BJ (cell line): ENCODE results near the gene COMMD9. TPM values are rescaled to one million over a fixed set of nuclear protein-coding genes. Genes with fewer than 3 reads are reported as not detected.

ENCODE experiments used
- CTCF ChIA-PET: fragments of 350-600 bp; formaldehyde crosslinking; extraction: SDS; loops from one replicate; lab custom pipeline; 2021; ENCODE audit warnings: antibody characterized with exemption, inconsistent platforms; lab: Yijun Ruan, JAX
- POLR2A ChIA-PET: fragments of 300-600 bp; sonication (Branson Sonifier 250); formaldehyde crosslinking; extraction: SDS; loops from one replicate; lab custom pipeline; 2021; ENCODE audit warnings: antibody characterized with exemption; lab: Charles Lee
- DNase-seq: peaks from one replicate; pipeline ENCODE4 v3.0.0-alpha.2; 2011; ENCODE audit warnings: low read depth
- H3K27me3 ChIP-seq: 2 replicates; pipeline ENCODE4 v1.6.0; 2011; ENCODE audit warnings: low read length; ENCODE audit not compliant: control insufficient read depth, insufficient read depth
- H3K36me3 ChIP-seq: 2 replicates; pipeline ENCODE4 v1.5.1; 2011; ENCODE audit warnings: low read length; ENCODE audit not compliant: control insufficient read depth, insufficient read depth
- H3K4me3 ChIP-seq: 2 replicates; pipeline ENCODE4 v1.5.1; 2011; ENCODE audit warnings: low read depth, mild to moderate bottlenecking, control low read depth, low read length
- polyA plus RNA-seq: library from polyadenylated mRNA; depleted of rRNA; stranded (reverse); fragments of >200 nt; gene quantifications from 2 replicates; pipeline ENCODE4 v1.2.3, GENCODE V29; 2011
- TF ChIP-seq, protein P1 (sequence below): IDR thresholded peaks from 2 replicates; pipeline ENCODE4 v1.5.1; 2011; ENCODE audit warnings: low read depth, mild to moderate bottlenecking, control low read depth, inconsistent platforms, low read length, moderate library complexity; ENCODE audit not compliant: insufficient read depth

The COMMD9 gene
- polyA plus RNA-seq, 1 experiment = 89.9 TPM

DNA sequence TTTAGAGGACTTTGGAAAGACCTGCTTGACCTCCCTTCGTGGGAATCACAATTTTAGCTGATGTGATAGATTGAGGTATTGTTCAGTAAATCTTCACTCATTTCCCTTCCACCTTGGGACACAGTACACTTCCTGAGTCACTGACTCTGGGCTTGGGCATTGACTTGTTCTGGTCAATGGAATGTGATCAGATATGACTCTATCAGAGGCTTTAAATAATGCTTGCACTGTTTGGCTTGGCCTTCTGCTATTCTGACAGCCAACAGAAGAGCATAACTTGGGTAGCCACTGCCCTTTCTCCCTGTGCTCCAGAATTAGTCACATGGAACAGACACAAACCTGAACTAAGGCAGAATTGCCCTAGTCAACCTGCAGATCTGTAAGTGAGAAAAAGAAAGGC, 19.4 kb upstream of the COMMD9 start:
- no peak for DNase-seq
- CTCF ChIA-PET = no interaction called here
- TF ChIP-seq, protein P1, sequence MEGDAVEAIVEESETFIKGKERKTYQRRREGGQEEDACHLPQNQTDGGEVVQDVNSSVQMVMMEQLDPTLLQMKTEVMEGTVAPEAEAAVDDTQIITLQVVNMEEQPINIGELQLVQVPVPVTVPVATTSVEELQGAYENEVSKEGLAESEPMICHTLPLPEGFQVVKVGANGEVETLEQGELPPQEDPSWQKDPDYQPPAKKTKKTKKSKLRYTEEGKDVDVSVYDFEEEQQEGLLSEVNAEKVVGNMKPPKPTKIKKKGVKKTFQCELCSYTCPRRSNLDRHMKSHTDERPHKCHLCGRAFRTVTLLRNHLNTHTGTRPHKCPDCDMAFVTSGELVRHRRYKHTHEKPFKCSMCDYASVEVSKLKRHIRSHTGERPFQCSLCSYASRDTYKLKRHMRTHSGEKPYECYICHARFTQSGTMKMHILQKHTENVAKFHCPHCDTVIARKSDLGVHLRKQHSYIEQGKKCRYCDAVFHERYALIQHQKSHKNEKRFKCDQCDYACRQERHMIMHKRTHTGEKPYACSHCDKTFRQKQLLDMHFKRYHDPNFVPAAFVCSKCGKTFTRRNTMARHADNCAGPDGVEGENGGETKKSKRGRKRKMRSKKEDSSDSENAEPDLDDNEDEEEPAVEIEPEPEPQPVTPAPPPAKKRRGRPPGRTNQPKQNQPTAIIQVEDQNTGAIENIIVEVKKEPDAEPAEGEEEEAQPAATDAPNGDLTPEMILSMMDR = no peak

DNA sequence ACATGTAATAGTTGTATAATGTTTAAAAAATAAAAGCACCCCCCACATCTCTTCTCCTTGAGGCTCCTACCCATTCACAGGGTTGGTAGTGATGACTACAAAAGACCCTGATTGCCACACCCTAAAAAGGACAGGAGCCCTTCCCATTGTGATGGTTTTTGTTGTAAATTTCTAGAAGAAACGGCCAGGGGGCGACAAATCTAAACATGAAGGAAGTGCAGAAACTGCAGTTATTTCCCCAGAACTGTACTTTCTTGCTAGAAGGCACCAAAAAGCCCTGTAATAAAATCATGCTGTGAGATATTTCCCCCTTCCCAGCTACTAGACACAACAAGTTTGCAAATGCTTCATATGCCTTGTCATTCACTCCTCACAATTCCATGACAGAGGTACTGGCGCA, 17.7 kb upstream of the COMMD9 start:
- Histone ChIP-seq H3K4me3 (no peak overlapping the region), H3K36me3 (no peaks in the 10 kb centered on the region), H3K27me3 (peaks cover 4% of the 10 kb centered on the region)
- TF ChIP-seq, protein P1 = no peak
- POLR2A ChIA-PET = interaction anchor here (0.6 kb wide), 1 partner anchor 149 kb away, joined by 3 read pairs; no protein-coding TSS in a partner anchor
- DNase-seq = no peak
- CTCF ChIA-PET = no interaction called here

More for the DNA sequence above, 19.4 kb upstream of the COMMD9 start:
- H3K4me3 ChIP-seq = no peak overlapping the region
- no peaks in the 10 kb centered on the region for H3K36me3 ChIP-seq
- POLR2A ChIA-PET = no interaction called here
- peaks cover 4% of the 10 kb centered on the region for H3K27me3 ChIP-seq

DNA sequence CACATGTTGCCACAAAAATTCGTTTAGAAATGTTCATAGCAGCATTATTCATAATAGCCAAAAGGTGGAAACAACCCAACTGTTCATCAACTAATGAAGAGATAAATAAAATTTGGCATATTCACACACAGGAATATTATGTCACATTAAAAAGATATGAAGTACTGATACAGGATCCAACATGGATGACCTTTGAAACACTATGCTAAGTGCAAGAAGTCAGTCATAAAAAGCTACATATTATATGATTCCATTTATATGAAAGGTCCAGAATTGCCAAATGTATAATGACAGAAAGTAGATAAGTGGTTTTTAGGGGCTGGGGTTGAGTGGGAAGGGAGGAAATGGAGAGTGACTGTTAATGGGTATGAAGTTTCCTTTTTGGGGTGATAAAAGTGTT, 15.8 kb upstream of the COMMD9 start:
- TF ChIP-seq, protein P1 = no peak
- H3K27me3 ChIP-seq = peaks cover 4% of the 10 kb centered on the region
- H3K4me3 ChIP-seq = no peak overlapping the region
- no peak for DNase-seq
- CTCF ChIA-PET = interaction anchor here (1.4 to 2.3 kb wide), 2 partner anchors 13 to 71 kb away, joined by 4 to 9 read pairs; no protein-coding TSS in a partner anchor
- POLR2A ChIA-PET = no interaction called here
- no peaks in the 10 kb centered on the region for H3K36me3 ChIP-seq

DNA sequence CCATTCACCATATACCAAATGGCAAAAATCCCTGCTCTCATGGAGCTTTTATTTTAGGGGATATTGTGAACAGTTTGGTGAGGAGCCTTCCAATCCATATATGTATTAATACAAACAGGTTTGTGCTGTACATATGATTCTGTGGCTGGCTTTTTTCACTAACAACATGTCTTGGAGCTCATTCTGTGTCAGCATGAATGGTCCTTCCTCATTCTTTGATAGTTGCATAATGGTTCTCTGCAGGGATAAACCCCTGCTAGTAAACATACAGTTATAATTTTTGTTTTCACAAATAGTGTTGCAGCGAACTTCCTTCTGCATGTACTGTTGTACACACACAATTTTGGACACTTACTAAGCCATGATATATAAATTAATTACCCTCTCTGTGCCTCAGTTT, 15.1 kb upstream of the COMMD9 start:
- no peak for DNase-seq
- H3K4me3 ChIP-seq = no peak overlapping the region
- TF ChIP-seq, protein P1 = no peak
- ChIA-PET POLR2A (no interaction called here), CTCF (interaction anchor here (0.7 to 2.3 kb wide), 3 partner anchors 12 to 175 kb away, joined by 4 to 9 read pairs (median 5); no protein-coding TSS in a partner anchor)
- no peaks in the 10 kb centered on the region for H3K36me3 ChIP-seq
- peaks cover 4% of the 10 kb centered on the region for H3K27me3 ChIP-seq

DNA sequence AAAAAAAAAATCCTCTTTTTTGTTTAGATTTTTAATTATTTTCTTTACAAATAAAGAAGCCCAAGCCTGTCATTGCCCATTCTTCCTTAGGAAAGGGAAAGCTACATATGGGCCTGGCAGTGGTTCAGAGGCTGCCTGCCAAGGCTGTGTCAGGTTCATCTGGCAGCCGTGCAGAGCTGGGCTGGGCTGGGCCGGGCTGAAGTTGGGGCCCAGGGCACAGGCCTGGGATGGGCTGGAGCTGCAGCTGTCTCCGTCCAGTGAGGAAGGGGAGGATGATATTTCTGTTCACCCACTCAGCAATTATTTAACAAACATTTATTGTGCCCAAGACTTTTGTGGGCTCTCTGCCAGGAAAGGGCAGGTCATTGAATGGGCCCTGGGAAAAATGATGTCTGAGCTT, 11.4 kb upstream of the COMMD9 start:
- Histone ChIP-seq H3K27me3 (peaks cover 3% of the 10 kb centered on the region), H3K36me3 (no peaks in the 10 kb centered on the region), H3K4me3 (no peak overlapping the region)
- TF ChIP-seq, protein P1 = no peak
- CTCF ChIA-PET = interaction anchor here (0.7 to 2.0 kb wide), 6 partner anchors 22 to 208 kb away, joined by 3 to 7 read pairs (median 4); no protein-coding TSS in a partner anchor
- no peak for DNase-seq
- POLR2A ChIA-PET = interaction anchor here (0.7 kb wide), 1 partner anchor 106 kb away, joined by 3 read pairs; no protein-coding TSS in a partner anchor
